H1 (cell line): Measurements from ENCODE around the gene MYDGF. TPM values are rescaled to one million over a fixed set of nuclear protein-coding genes. Genes with fewer than 3 reads are reported as not detected.

Experiments
- CTCF ChIA-PET: fragments of 300-600 bp; sonication (Branson Sonifier 250); formaldehyde crosslinking; loops from one replicate; lab custom pipeline; 2021; ENCODE audit not compliant: partially characterized antibody; lab: Charles Lee
- POLR2A ChIA-PET: fragments of 300-600 bp; sonication (Branson Sonifier 250); formaldehyde crosslinking; loops from one replicate; lab custom pipeline; 2021; ENCODE audit warnings: inconsistent platforms; ENCODE audit not compliant: partially characterized antibody; lab: Charles Lee
- DNase-seq, 2 experiments: peaks; one replicate each; pipeline versions ENCODE4 v3.0.0 to v3.0.0-alpha.2; 2010 to 2022; ENCODE audit warnings: low spot score in 2 of 2, low read depth in 1 of 2, mixed read lengths in 1 of 2
- FAIRE-seq: peaks from 2 replicates; lab custom pipeline; 2011; peaks lifted over from hg19 to GRCh38; lab: Jason Lieb, UNC
- H2AFZ ChIP-seq: 2 replicates; pipeline ENCODE4 v1.8.1; 2012; ENCODE audit warnings: low read length, inconsistent platforms
- H2AK5ac ChIP-seq: 2 replicates; pipeline ENCODE4 v1.6.1; 2013; ENCODE audit warnings: low read depth, low read length
- H2BK120ac ChIP-seq: replicated peaks from 2 replicates; pipeline ENCODE3; 2013; ENCODE audit warnings: low read depth, low read length, inconsistent platforms
- H2BK12ac ChIP-seq: 2 replicates; pipeline ENCODE4 v1.6.1; 2013; ENCODE audit warnings: low read depth, low read length
- H2BK15ac ChIP-seq: 2 replicates; pipeline ENCODE4 v1.6.1; 2013; ENCODE audit warnings: low read length
- H2BK20ac ChIP-seq: 2 replicates; pipeline ENCODE4 v1.6.1; 2013; ENCODE audit warnings: low read length
- H2BK5ac ChIP-seq: 2 replicates; pipeline ENCODE4 v1.6.1; 2013; ENCODE audit warnings: low read depth, low read length
- H3K14ac ChIP-seq: 2 replicates; pipeline ENCODE4 v1.6.1; 2013; ENCODE audit warnings: inconsistent platforms; ENCODE audit not compliant: insufficient read length
- H3K18ac ChIP-seq: 2 replicates; pipeline ENCODE4 v1.6.1; 2013; ENCODE audit warnings: low read length; ENCODE audit errors: extremely low read depth
- H3K23ac ChIP-seq: 2 replicates; pipeline ENCODE4 v1.6.1; 2013; ENCODE audit warnings: inconsistent platforms; ENCODE audit not compliant: insufficient read length
- H3K23me2 ChIP-seq: 2 replicates; pipeline ENCODE4 v1.6.1; 2013; ENCODE audit warnings: low read depth, low read length
- H3K27ac ChIP-seq: 2 replicates; pipeline ENCODE4 v1.6.1; 2011; ENCODE audit warnings: low read depth, low read length, inconsistent platforms
- H3K27me3 ChIP-seq, 4 experiments: replicated peaks in 1 of 4; 1 replicate in 1 of 4; 2 replicates in 3 of 4; pipeline versions ENCODE4 v1.6.1 to v1.8.1; 2011 to 2013; ENCODE audit warnings: low read length in 3 of 4, mild to moderate bottlenecking in 3 of 4, inconsistent platforms in 2 of 4, mixed read lengths in 2 of 4, moderate library complexity in 1 of 4; ENCODE audit not compliant: control insufficient read depth in 3 of 4, insufficient read depth in 3 of 4; ENCODE audit errors: extremely low read depth in 1 of 4
- H3K36me3 ChIP-seq, 4 experiments: 2 replicates each; pipeline versions ENCODE4 v1.6.1 to v1.8.1; 2011 to 2013; ENCODE audit warnings: mild to moderate bottlenecking in 4 of 4, low read length in 3 of 4, moderate library complexity in 2 of 4, control low read depth in 1 of 4, inconsistent platforms in 1 of 4; ENCODE audit not compliant: insufficient read depth in 4 of 4, control insufficient read depth in 2 of 4
- H3K4ac ChIP-seq: replicated peaks from 2 replicates; pipeline ENCODE3; 2013; ENCODE audit warnings: low read length, low read depth, mixed read lengths, inconsistent platforms; ENCODE audit not compliant: insufficient read length
- H3K4me1 ChIP-seq, 4 experiments: replicated peaks in 1 of 4; 1 replicate in 1 of 4; 2 replicates in 3 of 4; pipeline versions ENCODE4 v1.6.1 to v1.8.1; 2011 to 2013; ENCODE audit warnings: low read length in 3 of 4, inconsistent platforms in 2 of 4, mixed read lengths in 1 of 4; ENCODE audit not compliant: insufficient read depth in 4 of 4, control insufficient read depth in 3 of 4
- H3K4me2 ChIP-seq, 2 experiments: 2 replicates each; pipeline versions ENCODE4 v1.6.1 to v1.8.1; 2011 to 2013; ENCODE audit warnings: low read depth in 2 of 2, low read length in 2 of 2, control low read depth in 1 of 2, inconsistent platforms in 1 of 2, mild to moderate bottlenecking in 1 of 2; ENCODE audit not compliant: insufficient read depth in 1 of 2
- H3K4me3 ChIP-seq, 4 experiments: fragments of 200-600, 300-600 bp in 1 of 4; sonication (generic), shearing (Covaris generic), sonication (Bioruptor Twin) in 1 of 4; 2 replicates each; pipeline versions ENCODE4 v1.5.1 to v1.8.1; 2011 to 2016; ENCODE audit warnings: low read length in 4 of 4, low read depth in 3 of 4, control low read depth in 2 of 4, inconsistent platforms in 2 of 4, mild to moderate bottlenecking in 2 of 4, mixed read lengths in 1 of 4, moderate library complexity in 1 of 4; ENCODE audit not compliant: insufficient read depth in 2 of 4; ENCODE audit errors: extremely low read depth in 1 of 4
- H3K56ac ChIP-seq: replicated peaks from 2 replicates; pipeline ENCODE3; 2013; ENCODE audit warnings: low read depth, mild to moderate bottlenecking, mixed read lengths, low read length, inconsistent platforms; ENCODE audit not compliant: insufficient read length
- H3K79me1 ChIP-seq: 2 replicates; pipeline ENCODE4 v1.6.1; 2013; ENCODE audit warnings: low read depth, low read length, control low read depth
- H3K79me2 ChIP-seq, 2 experiments: 2 replicates each; pipeline versions ENCODE4 v1.6.1 to v1.8.1; 2012 to 2013; ENCODE audit warnings: low read length in 2 of 2, mild to moderate bottlenecking in 2 of 2, inconsistent platforms in 1 of 2; ENCODE audit not compliant: insufficient read depth in 2 of 2, control insufficient read depth in 1 of 2
- H3K9ac ChIP-seq, 4 experiments: replicated peaks in 1 of 4; 1 replicate in 1 of 4; 2 replicates in 3 of 4; pipeline versions ENCODE4 v1.6.1 to v1.8.1; 2011 to 2013; ENCODE audit warnings: low read depth in 3 of 4, low read length in 3 of 4, control low read depth in 2 of 4, mild to moderate bottlenecking in 2 of 4, moderate library complexity in 2 of 4, inconsistent platforms in 1 of 4; ENCODE audit errors: extremely low read depth in 1 of 4
- H3K9me3 ChIP-seq, 2 experiments: 2 replicates each; pipeline versions ENCODE4 v1.6.1 to v1.8.1; 2012 to 2013; ENCODE audit warnings: mild to moderate bottlenecking in 2 of 2, moderate library complexity in 2 of 2, control low read depth in 1 of 2, inconsistent platforms in 1 of 2, low read depth in 1 of 2, low read length in 1 of 2, mixed read lengths in 1 of 2; ENCODE audit not compliant: insufficient read depth in 2 of 2
- H4K20me1 ChIP-seq, 2 experiments: replicated peaks in 1 of 2; 2 replicates each; pipeline versions ENCODE3 to v1.8.1; 2011 to 2013; ENCODE audit warnings: inconsistent platforms in 2 of 2, low read length in 2 of 2, mild to moderate bottlenecking in 1 of 2; ENCODE audit not compliant: insufficient read depth in 2 of 2, control insufficient read depth in 1 of 2
- H4K5ac ChIP-seq: 2 replicates; pipeline ENCODE4 v1.6.1; 2013; ENCODE audit warnings: low read length, low read depth, mixed read lengths, inconsistent platforms; ENCODE audit not compliant: insufficient read length
- H4K8ac ChIP-seq: 2 replicates; pipeline ENCODE4 v1.8.0; 2013; ENCODE audit warnings: mild to moderate bottlenecking, moderate library complexity, low read length, inconsistent platforms; ENCODE audit not compliant: insufficient read depth; ENCODE audit errors: extremely low read depth
- H4K91ac ChIP-seq: replicated peaks from 2 replicates; pipeline ENCODE3; 2013; ENCODE audit warnings: low read length, mixed read lengths, inconsistent platforms; ENCODE audit not compliant: insufficient read length
- SAP30 ChIP-seq: fragments of 300-600 bp; sonication (generic); IDR thresholded peaks from 2 replicates; pipeline ENCODE4 v1.7.1; 2012; ENCODE audit warnings: low read length, moderate library complexity, mild to moderate bottlenecking, inconsistent platforms; ENCODE audit not compliant: insufficient read depth, insufficient replicate concordance
- WGBS, 2 experiments: shearing (Covaris generic) in 1 of 2; methylation state at CpG; one replicate each; pipeline versions ENCODE4 v1.1.6 to v1.1.7; 2013 to 2015; ENCODE audit warnings: low lambda C conversion rate in 2 of 2, mixed read lengths in 2 of 2, inconsistent platforms in 1 of 2, low coverage in 1 of 2, missing lambda C conversion rate in 1 of 2; ENCODE audit not compliant: insufficient replicate concordance in 2 of 2, insufficient coverage in 1 of 2, insufficient read length in 1 of 2; ENCODE audit errors: extremely low coverage in 1 of 2, missing lambda C conversion rate in 1 of 2; 5-methylcytosine and 5-hydroxymethylcytosine counted together
- polyA plus RNA-seq, 7 experiments: library from polyadenylated mRNA; depleted of rRNA in 3 of 7; stranded (reverse) in 5 of 7; unstranded in 2 of 7; fragments of >200 nt in 5 of 7; fragments of 200-250 nt in 2 of 7; gene quantifications; 1 replicate in 5 of 7; 2 replicates in 1 of 7; 4 replicates in 1 of 7; pipeline versions ENCODE4 v1.2.1 to v1.2.3, GENCODE V29; 2011 to 2013; ENCODE audit warnings: missing spikeins in 2 of 7, mixed read lengths in 2 of 7
- total RNA-seq: library from RNA; stranded (reverse); fragmentation: NEBNext Ultra II Directional; extraction: Animal tissue kit (Norgen Biotek cat#: 25700); gene quantifications from 2 replicates; pipeline ENCODE4 v1.2.1, GENCODE V29; 2021

MYDGF gene
- total and polyA plus RNA-seq, 2 of the 8 experiments (the other 6 are each of a cell fraction or from before 2014, with no cell fraction given): 40.6 to 51.1 TPM

DNA sequence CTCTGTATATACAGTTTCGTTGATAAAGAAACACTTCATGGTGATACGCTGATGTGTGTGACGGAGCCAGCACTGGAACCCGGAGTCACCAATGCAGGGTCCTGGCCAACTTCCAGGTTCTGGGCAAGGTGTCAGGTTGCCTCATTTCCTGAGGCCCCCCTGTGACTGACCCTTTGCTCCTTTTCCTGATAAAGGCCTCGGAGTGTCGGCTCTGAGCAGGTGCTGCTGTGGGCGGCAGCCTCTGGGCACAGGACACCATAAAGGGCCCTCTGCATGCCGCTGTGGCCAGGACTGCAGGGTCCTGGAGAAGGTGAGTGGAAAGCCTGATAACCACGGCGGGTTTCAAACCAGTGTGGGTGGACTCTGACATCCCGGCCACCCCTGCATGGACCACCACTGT, 17.3 kb upstream of the MYDGF start:
- DNase-seq (no peak), FAIRE-seq (no peak)
- H3K18ac ChIP-seq: no peak overlapping the region
- no peak overlapping the region for H4K5ac ChIP-seq
- H3K79me2 ChIP-seq: no peaks in the 10 kb centered on the region
- H3K4me3 ChIP-seq: no peak overlapping the region
- H4K91ac ChIP-seq: no peak overlapping the region
- no peaks in the 10 kb centered on the region for H3K4me1 ChIP-seq
- no peak overlapping the region for H2BK20ac ChIP-seq
- no peak overlapping the region for H4K8ac ChIP-seq
- no peak overlapping the region for H2BK15ac ChIP-seq
- no peak overlapping the region for H3K56ac ChIP-seq
- H2BK5ac ChIP-seq: no peak overlapping the region
- no peaks in the 10 kb centered on the region for H3K79me1 ChIP-seq
- no peak overlapping the region for H2BK12ac ChIP-seq
- ChIA-PET CTCF (no interaction called here), POLR2A (interaction anchor here (1.8 kb wide), 1 partner anchor 9 kb away, joined by 7 read pairs; no protein-coding TSS in a partner anchor)
- 97% methylated on average over 10 of the region's 11 CpGs; no CpG with 5 or more reads in 1 of the 2 experiments for WGBS, 2 experiments
- no peak overlapping the region for H3K4me2 ChIP-seq
- no peaks in the 10 kb centered on the region for H3K23me2 ChIP-seq
- no peak for TF ChIP-seq SAP30
- no peak overlapping the region for H3K23ac ChIP-seq
- H3K9me3 ChIP-seq: no peaks in the 10 kb centered on the region
- no peak overlapping the region for H3K9ac ChIP-seq
- peaks cover 2 to 8% of the 10 kb centered on the region in 2 experiments for H4K20me1 ChIP-seq
- peaks cover 5 to 29% (median 20%) of the 10 kb centered on the region in 4 experiments; a peak in 6 of 8 replicates for H3K36me3 ChIP-seq
- H2AFZ ChIP-seq: no peak overlapping the region
- H2AK5ac ChIP-seq: no peak overlapping the region
- H2BK120ac ChIP-seq: no peak overlapping the region
- H3K27me3 ChIP-seq: no peaks in the 10 kb centered on the region
- H3K14ac ChIP-seq: no peak overlapping the region
- H3K4ac ChIP-seq: no peak overlapping the region
- H3K27ac ChIP-seq: no peak overlapping the region
